ENCODE measurements around the gene PGM1. TPM values are rescaled to one million over a fixed set of nuclear protein-coding genes. Genes with fewer than 3 reads are reported as not detected.

The PGM1 gene
- total RNA-seq, 2 experiments from 2014 or later = 47.3 to 51.0 TPM

GRCh38 chr1:63611231-63611630 lies 18.0 kb downstream of the PGM1 start:
- H3K36me3 Mint-ChIP-seq = peaks cover 3% of the 10 kb centered on the region
- H3K4me3 Mint-ChIP-seq = no peak overlapping the region
- H3K4me1 Mint-ChIP-seq = peaks cover 17% of the 10 kb centered on the region
- ATAC-seq (ENCODE audit: low read depth) (no peak), DNase-seq (no peak)
- no peaks in the 10 kb centered on the region for H3K9me3 Mint-ChIP-seq
- no peak overlapping the region for H3K27ac Mint-ChIP-seq
- H3K27me3 Mint-ChIP-seq = no peaks in the 10 kb centered on the region
- POLR2A ChIA-PET = interaction anchor here (1.4 kb wide), 1 partner anchor 17 kb away, joined by 3 read pairs; the partner anchor contains the start of gene PGM1

GRCh38 chr1:63612564-63612963 lies 19.4 kb downstream of the PGM1 start:
- DNase-seq (no peak), ATAC-seq (ENCODE audit: low read depth) (no peak)
- POLR2A ChIA-PET = interaction anchor here (0.7 kb wide), 1 partner anchor 622 kb away, joined by 6 read pairs; no protein-coding TSS in a partner anchor
- Mint-ChIP-seq H3K27me3 (no peaks in the 10 kb centered on the region), H3K9me3 (no peaks in the 10 kb centered on the region), H3K36me3 (peaks cover 3% of the 10 kb centered on the region), H3K4me3 (no peak overlapping the region), H3K4me1 (peaks cover 19% of the 10 kb centered on the region), H3K27ac (no peak overlapping the region)

- no peak overlapping the region for H3K27ac Mint-ChIP-seq
- ATAC-seq (ENCODE audit: low read depth) = no peak
- H3K4me1 Mint-ChIP-seq = peaks cover 20% of the 10 kb centered on the region
- no peak overlapping the region for H3K4me3 Mint-ChIP-seq
- POLR2A ChIA-PET = interaction anchor here (0.7 kb wide), 1 partner anchor 622 kb away, joined by 6 read pairs; no protein-coding TSS in a partner anchor
- no peaks in the 10 kb centered on the region for H3K27me3 Mint-ChIP-seq
- no peaks in the 10 kb centered on the region for H3K9me3 Mint-ChIP-seq
- peaks cover 3% of the 10 kb centered on the region for H3K36me3 Mint-ChIP-seq
- DNase-seq = no peak
Observed at GRCh38 chr1:63612971-63613370, 19.8 kb downstream of the PGM1 start.

GRCh38 chr1:63615768-63616420 lies 22.7 kb downstream of the PGM1 start:
- Mint-ChIP-seq H3K4me1 (peaks cover 12% of the 10 kb centered on the region), H3K27me3 (no peaks in the 10 kb centered on the region), H3K27ac (no peak overlapping the region), H3K4me3 (no peak overlapping the region), H3K9me3 (no peaks in the 10 kb centered on the region), H3K36me3 (peaks cover 1% of the 10 kb centered on the region)
- no peak for DNase-seq
- peak; percentile 50 for ATAC-seq (ENCODE audit: low read depth)
- POLR2A ChIA-PET = no interaction called here

GRCh38 chr1:63617450-63617849 lies 24.2 kb downstream of the PGM1 start:
- H3K27ac Mint-ChIP-seq = no peak overlapping the region
- no peak overlapping the region for H3K4me3 Mint-ChIP-seq
- DNase-seq (no peak), ATAC-seq (ENCODE audit: low read depth) (no peak)
- H3K9me3 Mint-ChIP-seq = no peaks in the 10 kb centered on the region
- peaks cover 9% of the 10 kb centered on the region for H3K4me1 Mint-ChIP-seq
- POLR2A ChIA-PET = no interaction called here
- no peaks in the 10 kb centered on the region for H3K27me3 Mint-ChIP-seq
- peaks cover 2% of the 10 kb centered on the region for H3K36me3 Mint-ChIP-seq

- ATAC-seq (ENCODE audit: low read depth) (no peak), DNase-seq (no peak)
- Mint-ChIP-seq H3K4me1 (peaks cover 9% of the 10 kb centered on the region), H3K27ac (no peak overlapping the region), H3K4me3 (no peak overlapping the region), H3K9me3 (no peaks in the 10 kb centered on the region), H3K27me3 (no peaks in the 10 kb centered on the region), H3K36me3 (peaks cover 3% of the 10 kb centered on the region)
- POLR2A ChIA-PET = no interaction called here
Observed at GRCh38 chr1:63618011-63618410, 24.8 kb downstream of the PGM1 start.

- POLR2A ChIA-PET = no interaction called here
- Mint-ChIP-seq H3K27me3 (no peaks in the 10 kb centered on the region), H3K36me3 (peaks cover 6% of the 10 kb centered on the region), H3K9me3 (no peaks in the 10 kb centered on the region), H3K27ac (no peak overlapping the region), H3K4me1 (peaks cover 7% of the 10 kb centered on the region), H3K4me3 (no peak overlapping the region)
- no peak for ATAC-seq (ENCODE audit: low read depth)
- no peak for DNase-seq
Observed at GRCh38 chr1:63619558-63619957, 26.3 kb downstream of the PGM1 start.

GRCh38 chr1:63620671-63621070 lies 27.5 kb downstream of the PGM1 start:
- Mint-ChIP-seq H3K4me1 (peaks cover 11% of the 10 kb centered on the region), H3K9me3 (no peaks in the 10 kb centered on the region), H3K36me3 (peaks cover 6% of the 10 kb centered on the region), H3K27ac (no peak overlapping the region), H3K27me3 (no peaks in the 10 kb centered on the region), H3K4me3 (no peak overlapping the region)
- DNase-seq (no peak), ATAC-seq (ENCODE audit: low read depth) (no peak)
- POLR2A ChIA-PET = no interaction called here

- POLR2A ChIA-PET = no interaction called here
- H3K4me3 Mint-ChIP-seq = no peak overlapping the region
- H3K27ac Mint-ChIP-seq = no peak overlapping the region
- no peaks in the 10 kb centered on the region for H3K27me3 Mint-ChIP-seq
- H3K36me3 Mint-ChIP-seq = peaks cover 5% of the 10 kb centered on the region
- DNase-seq = no peak
- peaks cover 12% of the 10 kb centered on the region for H3K4me1 Mint-ChIP-seq
- H3K9me3 Mint-ChIP-seq = no peaks in the 10 kb centered on the region
- ATAC-seq (ENCODE audit: low read depth) = no peak
Observed at GRCh38 chr1:63621075-63621474, 27.9 kb downstream of the PGM1 start.

- H3K9me3 Mint-ChIP-seq = no peaks in the 10 kb centered on the region
- POLR2A ChIA-PET = no interaction called here
- no peak for ATAC-seq (ENCODE audit: low read depth)
Observed at GRCh38 chr1:63621698-63622097, 28.5 kb downstream of the PGM1 start.

GRCh38 chr1:63622849-63623566 lies 29.8 kb downstream of the PGM1 start:
- POLR2A ChIA-PET = no interaction called here

More at GRCh38 chr1:63621698-63622097, 28.5 kb downstream of the PGM1 start:
- Mint-ChIP-seq H3K4me3 (no peak overlapping the region), H3K4me1 (peaks cover 15% of the 10 kb centered on the region), H3K27ac (no peak overlapping the region), H3K36me3 (peaks cover 7% of the 10 kb centered on the region), H3K27me3 (no peaks in the 10 kb centered on the region)
- no peak for DNase-seq

GRCh38 chr1:63623952-63624351 lies 30.7 kb downstream of the PGM1 start:
- ATAC-seq (ENCODE audit: low read depth) (no peak), DNase-seq (no peak)
- Mint-ChIP-seq H3K4me1 (peaks cover 20% of the 10 kb centered on the region), H3K4me3 (no peak overlapping the region), H3K27ac (no peak overlapping the region), H3K36me3 (peaks cover 17% of the 10 kb centered on the region), H3K27me3 (no peaks in the 10 kb centered on the region), H3K9me3 (no peaks in the 10 kb centered on the region)
- POLR2A ChIA-PET = no interaction called here

More at GRCh38 chr1:63622849-63623566, 29.8 kb downstream of the PGM1 start:
- DNase-seq (no peak), ATAC-seq (ENCODE audit: low read depth) (no peak)
- no peaks in the 10 kb centered on the region for H3K27me3 Mint-ChIP-seq
- peaks cover 14% of the 10 kb centered on the region for H3K36me3 Mint-ChIP-seq
- no peaks in the 10 kb centered on the region for H3K9me3 Mint-ChIP-seq
- no peak overlapping the region for H3K27ac Mint-ChIP-seq
- H3K4me3 Mint-ChIP-seq = no peak overlapping the region
- peaks cover 17% of the 10 kb centered on the region for H3K4me1 Mint-ChIP-seq

GRCh38 chr1:63624911-63625310 lies 31.7 kb downstream of the PGM1 start:
- Mint-ChIP-seq H3K36me3 (peaks cover 22% of the 10 kb centered on the region), H3K9me3 (no peaks in the 10 kb centered on the region), H3K27me3 (no peaks in the 10 kb centered on the region), H3K4me1 (peaks cover 20% of the 10 kb centered on the region), H3K4me3 (no peak overlapping the region), H3K27ac (no peak overlapping the region)
- POLR2A ChIA-PET = no interaction called here
- DNase-seq = no peak
- ATAC-seq (ENCODE audit: low read depth) = no peak

GRCh38 chr1:63626222-63626621 lies 33.0 kb downstream of the PGM1 start:
- no peaks in the 10 kb centered on the region for H3K9me3 Mint-ChIP-seq
- no peak overlapping the region for H3K27ac Mint-ChIP-seq
- ATAC-seq (ENCODE audit: low read depth) (no peak), DNase-seq (no peak)
- H3K36me3 Mint-ChIP-seq = peaks cover 30% of the 10 kb centered on the region
- H3K4me3 Mint-ChIP-seq = no peak overlapping the region
- POLR2A ChIA-PET = no interaction called here
- H3K27me3 Mint-ChIP-seq = no peaks in the 10 kb centered on the region
- peaks cover 18% of the 10 kb centered on the region for H3K4me1 Mint-ChIP-seq

All from activated naive CD8-positive, alpha-beta T cell treated with anti-CD3 and anti-CD28 coated beads, Interleukin-2, amount 10 ng/mL, durations not matched to agents 7 days and 5 days (primary cell).